GM12891 (cell line): Measurements from ENCODE around the gene EEFSEC.

Source experiments
- POLR2A ChIP-seq: IDR thresholded peaks from 2 replicates; pipeline ENCODE4 v1.6.1; 2011; ENCODE audit warnings: low read depth, low read length, control low read depth
- POLR2AphosphoS5 ChIP-seq: IDR thresholded peaks from 2 replicates; pipeline ENCODE4 v1.6.1; 2011; ENCODE audit warnings: low read depth, low read length, control low read depth
- SPI1 ChIP-seq: IDR thresholded peaks from 2 replicates; pipeline ENCODE4 v1.6.1; 2011; ENCODE audit warnings: low read depth, low read length, control low read depth
- TAF1 ChIP-seq: IDR thresholded peaks from 2 replicates; pipeline ENCODE4 v1.6.1; 2011; ENCODE audit warnings: low read depth, low read length, control low read depth

DNA sequence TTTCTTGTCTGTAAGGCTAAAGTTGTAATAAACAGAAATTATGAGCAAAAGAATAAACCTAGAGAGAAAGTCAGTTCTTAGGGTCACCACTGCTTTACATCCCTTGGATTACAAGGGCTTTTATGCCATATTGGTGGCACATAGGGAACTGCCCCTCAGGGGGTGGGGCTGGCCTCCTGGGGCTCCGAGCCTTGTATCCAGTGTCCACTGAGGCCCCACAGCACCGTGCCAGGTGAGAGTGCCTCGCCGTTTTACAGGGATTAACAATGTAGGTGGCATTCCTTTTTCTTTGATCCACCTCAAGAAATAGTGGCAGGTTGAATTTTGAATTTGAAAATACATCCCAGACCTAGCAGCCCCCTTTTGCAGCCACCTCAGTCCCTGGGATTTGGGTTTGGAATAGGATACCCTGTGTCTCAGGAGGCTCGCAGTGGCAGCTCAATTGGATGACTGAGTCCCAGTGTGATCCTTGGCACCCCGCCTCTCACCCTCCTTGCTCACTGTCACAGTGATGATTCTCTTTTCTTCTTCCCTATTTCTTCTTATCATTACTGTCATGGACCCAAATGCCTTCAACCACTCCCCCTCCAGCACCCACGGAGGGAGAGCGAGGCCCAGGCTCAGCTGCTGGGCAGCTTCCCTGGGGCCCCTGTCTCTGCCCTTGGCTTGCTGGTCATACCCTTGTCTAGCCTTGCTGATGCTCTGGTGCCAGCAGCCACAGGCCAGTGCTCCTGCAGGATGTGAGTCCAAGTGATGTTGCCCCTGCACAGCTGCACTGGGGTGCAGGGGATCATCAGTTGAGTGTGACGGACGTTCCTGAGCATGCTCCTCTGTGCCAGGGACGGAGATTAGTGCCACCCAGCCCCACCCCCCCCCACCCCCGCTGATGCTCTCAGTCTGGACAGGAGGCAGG is 175.5 kb downstream of the EEFSEC start:
- TF ChIP-seq POLR2A, result no peak
- TF ChIP-seq TAF1, result no peak
- no peak for TF ChIP-seq POLR2AphosphoS5
- no peak for TF ChIP-seq SPI1
